Activated T-helper 1 cell treated with anti-CD3 and anti-CD28 coated beads, Interleukin-12 subunit alpha, Interleukin-12 subunit beta, Interleukin-2, Interleukin-4 antibody, amounts not matched to agents 30 ng/mL and 10 ng/mL and 1 ng/mL, durations not matched to agents 14 hours and 24 hours and 36 hours (primary cell): ENCODE measurements around the gene GINS2. TPM values are rescaled to one million over a fixed set of nuclear protein-coding genes. Genes with fewer than 3 reads are reported as not detected.

Experiments used
- DNase-seq: peaks from one replicate; pipeline ENCODE4 v3.0.0; 2021; ENCODE audit warnings: low spot score
- H3K27ac Mint-ChIP-seq: one replicate; pipeline ENCODE4 v1.8.0; 2021; ENCODE audit warnings: mild to moderate bottlenecking, mixed read lengths
- H3K27me3 Mint-ChIP-seq: one replicate; pipeline ENCODE4 v1.8.0; 2022; ENCODE audit warnings: mild to moderate bottlenecking, moderate library complexity, mixed read lengths; ENCODE audit not compliant: insufficient read depth
- H3K36me3 Mint-ChIP-seq: one replicate; pipeline ENCODE4 v1.8.0; 2021; ENCODE audit warnings: low read depth, mixed read lengths
- H3K4me1 Mint-ChIP-seq: one replicate; pipeline ENCODE4 v1.8.0; 2021; ENCODE audit warnings: low read depth, mixed read lengths
- H3K4me3 Mint-ChIP-seq: one replicate; pipeline ENCODE4 v1.8.0; 2021; ENCODE audit warnings: mild to moderate bottlenecking, moderate library complexity, mixed read lengths
- H3K9me3 Mint-ChIP-seq: one replicate; pipeline ENCODE4 v1.8.0; 2021; ENCODE audit warnings: mixed read lengths
- intact Hi-C: fragments of 100-400 bp; cut with micrococcal nuclease; formaldehyde crosslinking; loops from one replicate; pipeline ENCODE4 v1.15.1; 2024
- total RNA-seq: library from RNA; stranded (reverse); gene quantifications from 2 replicates; pipeline ENCODE4 v1.2.3, GENCODE V29; 2022

GINS2 gene
- total RNA-seq, 1 donor from 2014 or later: 87.2 TPM

GRCh38 chr16:85650844-85651628, 37.7 kb downstream of the GINS2 start:
- H3K27me3 Mint-ChIP-seq: no peaks in the 10 kb centered on the region
- H3K4me1 Mint-ChIP-seq: no peaks in the 10 kb centered on the region
- no peak overlapping the region for H3K27ac Mint-ChIP-seq
- DNase-seq: no peak
- intact Hi-C loops: no loop called here
- no peaks in the 10 kb centered on the region for H3K9me3 Mint-ChIP-seq
- no peak overlapping the region for H3K4me3 Mint-ChIP-seq
- H3K36me3 Mint-ChIP-seq: no peaks in the 10 kb centered on the region

- Mint-ChIP-seq H3K4me3 (no peak overlapping the region), H3K36me3 (no peaks in the 10 kb centered on the region), H3K9me3 (no peaks in the 10 kb centered on the region), H3K27ac (no peak overlapping the region), H3K4me1 (no peaks in the 10 kb centered on the region), H3K27me3 (no peaks in the 10 kb centered on the region)
- intact Hi-C loops: no loop called here
- DNase-seq: no peak
Observed at GRCh38 chr16:85650135-85650843, 38.5 kb downstream of the GINS2 start.

- no peak overlapping the region for H3K4me3 Mint-ChIP-seq
- H3K9me3 Mint-ChIP-seq: no peaks in the 10 kb centered on the region
- no peak for DNase-seq
- no peak overlapping the region for H3K27ac Mint-ChIP-seq
- intact Hi-C loops: no loop called here
- no peaks in the 10 kb centered on the region for H3K4me1 Mint-ChIP-seq
- H3K27me3 Mint-ChIP-seq: no peaks in the 10 kb centered on the region
- no peaks in the 10 kb centered on the region for H3K36me3 Mint-ChIP-seq
Observed at GRCh38 chr16:85649411-85650134, 39.2 kb downstream of the GINS2 start.

GRCh38 chr16:85648805-85649204, 39.9 kb downstream of the GINS2 start:
- H3K36me3 Mint-ChIP-seq: no peaks in the 10 kb centered on the region
- intact Hi-C loops: no loop called here

GRCh38 chr16:85648070-85648714, 40.6 kb downstream of the GINS2 start:
- intact Hi-C loops: no loop called here
- Mint-ChIP-seq H3K36me3 (no peaks in the 10 kb centered on the region), H3K4me3 (no peak overlapping the region), H3K27ac (no peak overlapping the region), H3K4me1 (no peaks in the 10 kb centered on the region), H3K27me3 (no peaks in the 10 kb centered on the region), H3K9me3 (no peaks in the 10 kb centered on the region)
- no peak for DNase-seq

More at GRCh38 chr16:85648805-85649204, 39.9 kb downstream of the GINS2 start:
- no peaks in the 10 kb centered on the region for H3K9me3 Mint-ChIP-seq
- no peak overlapping the region for H3K4me3 Mint-ChIP-seq
- H3K4me1 Mint-ChIP-seq: no peaks in the 10 kb centered on the region
- H3K27me3 Mint-ChIP-seq: no peaks in the 10 kb centered on the region
- H3K27ac Mint-ChIP-seq: no peak overlapping the region
- DNase-seq: no peak

GRCh38 chr16:85646976-85647375, 41.8 kb downstream of the GINS2 start:
- no peak for DNase-seq
- no peak overlapping the region for H3K4me3 Mint-ChIP-seq
- no peaks in the 10 kb centered on the region for H3K9me3 Mint-ChIP-seq
- H3K4me1 Mint-ChIP-seq: no peaks in the 10 kb centered on the region
- no peaks in the 10 kb centered on the region for H3K36me3 Mint-ChIP-seq
- intact Hi-C loops: no loop called here
- H3K27ac Mint-ChIP-seq: no peak overlapping the region
- no peaks in the 10 kb centered on the region for H3K27me3 Mint-ChIP-seq

GRCh38 chr16:85646358-85646907, 42.3 kb downstream of the GINS2 start:
- no peak for DNase-seq
- Mint-ChIP-seq H3K4me1 (no peaks in the 10 kb centered on the region), H3K27me3 (no peaks in the 10 kb centered on the region), H3K9me3 (no peaks in the 10 kb centered on the region), H3K27ac (no peak overlapping the region), H3K4me3 (no peak overlapping the region), H3K36me3 (no peaks in the 10 kb centered on the region)
- intact Hi-C loops: no loop called here

GRCh38 chr16:85645021-85645589, 43.6 kb downstream of the GINS2 start:
- no peaks in the 10 kb centered on the region for H3K9me3 Mint-ChIP-seq
- no peaks in the 10 kb centered on the region for H3K4me1 Mint-ChIP-seq
- no peaks in the 10 kb centered on the region for H3K36me3 Mint-ChIP-seq
- no peak overlapping the region for H3K4me3 Mint-ChIP-seq
- intact Hi-C loops: no loop called here
- DNase-seq: no peak
- no peaks in the 10 kb centered on the region for H3K27me3 Mint-ChIP-seq
- H3K27ac Mint-ChIP-seq: no peak overlapping the region

GRCh38 chr16:85644093-85644712, 44.6 kb downstream of the GINS2 start:
- Mint-ChIP-seq H3K4me1 (no peaks in the 10 kb centered on the region), H3K9me3 (no peaks in the 10 kb centered on the region), H3K36me3 (no peaks in the 10 kb centered on the region), H3K4me3 (no peak overlapping the region), H3K27me3 (no peaks in the 10 kb centered on the region), H3K27ac (no peak overlapping the region)
- no peak for DNase-seq
- intact Hi-C loops: no loop called here

- H3K27ac Mint-ChIP-seq: no peak overlapping the region
- no peaks in the 10 kb centered on the region for H3K27me3 Mint-ChIP-seq
- no peaks in the 10 kb centered on the region for H3K36me3 Mint-ChIP-seq
- intact Hi-C loops: no loop called here
- no peak for DNase-seq
- no peaks in the 10 kb centered on the region for H3K4me1 Mint-ChIP-seq
- no peak overlapping the region for H3K4me3 Mint-ChIP-seq
- no peaks in the 10 kb centered on the region for H3K9me3 Mint-ChIP-seq
Observed at GRCh38 chr16:85643631-85644030, 45.1 kb downstream of the GINS2 start.

GRCh38 chr16:85642762-85643358, 45.9 kb downstream of the GINS2 start:
- H3K27ac Mint-ChIP-seq: no peak overlapping the region
- H3K36me3 Mint-ChIP-seq: no peaks in the 10 kb centered on the region
- no peak for DNase-seq
- intact Hi-C loops: no loop called here
- H3K4me1 Mint-ChIP-seq: no peaks in the 10 kb centered on the region
- H3K9me3 Mint-ChIP-seq: no peaks in the 10 kb centered on the region
- H3K4me3 Mint-ChIP-seq: no peak overlapping the region
- H3K27me3 Mint-ChIP-seq: no peaks in the 10 kb centered on the region

- Mint-ChIP-seq H3K4me3 (no peak overlapping the region), H3K4me1 (no peaks in the 10 kb centered on the region), H3K36me3 (no peaks in the 10 kb centered on the region), H3K27ac (no peak overlapping the region), H3K9me3 (no peaks in the 10 kb centered on the region), H3K27me3 (no peaks in the 10 kb centered on the region)
- DNase-seq: no peak
- intact Hi-C loops: no loop called here
Observed at GRCh38 chr16:85641776-85642176, 47.0 kb downstream of the GINS2 start.
